Measurements from ENCODE around the gene NDN. TPM values are rescaled to one million over a fixed set of nuclear protein-coding genes. Genes with fewer than 3 reads are reported as not detected.

The NDN gene
- total RNA-seq, 3 donors from 2014 or later (not counting 1 experiment from before 2014, with no cell fraction given): 0.23 to 0.29 TPM; not detected in 1

DNA sequence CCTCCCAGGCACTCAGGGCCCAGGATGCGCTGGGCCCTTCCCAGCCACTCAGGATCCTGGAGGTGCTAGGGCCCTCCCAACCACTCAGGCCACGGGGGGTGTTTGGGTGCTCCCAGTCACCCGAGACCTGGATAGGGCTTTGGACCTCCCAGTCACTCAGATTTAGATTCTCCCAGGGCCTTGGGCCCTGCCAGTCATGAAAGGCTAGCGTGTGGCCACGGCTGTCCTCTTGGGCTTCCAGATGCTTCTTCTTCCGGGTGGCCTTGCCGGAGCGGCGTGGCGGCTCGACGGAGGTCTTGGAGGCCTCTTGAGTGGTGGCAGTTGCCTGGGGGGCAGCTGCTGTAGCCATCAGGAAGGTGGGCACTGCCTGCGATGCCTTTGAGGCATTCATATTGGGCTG lies 42.3 kb downstream of the NDN start:
- Histone ChIP-seq H3K9me3 (ENCODE audit: control insufficient read depth, insufficient read depth, low read length) (no peaks in the 10 kb centered on the region), H3K36me3 (ENCODE audit: control insufficient read depth, insufficient read depth, low read length) (no peaks in the 10 kb centered on the region), H3K4me3 (ENCODE audit: low read length) (no peak overlapping the region), H3K27me3 (ENCODE audit: control insufficient read depth, insufficient read depth, low read length) (no peaks in the 10 kb centered on the region), H3K4me1 (ENCODE audit: control insufficient read depth, insufficient read depth, low read length) (no peaks in the 10 kb centered on the region), H3K27ac (ENCODE audit: low read length) (no peak overlapping the region)
- ATAC-seq: no peak
- TF ChIP-seq, protein P1, sequence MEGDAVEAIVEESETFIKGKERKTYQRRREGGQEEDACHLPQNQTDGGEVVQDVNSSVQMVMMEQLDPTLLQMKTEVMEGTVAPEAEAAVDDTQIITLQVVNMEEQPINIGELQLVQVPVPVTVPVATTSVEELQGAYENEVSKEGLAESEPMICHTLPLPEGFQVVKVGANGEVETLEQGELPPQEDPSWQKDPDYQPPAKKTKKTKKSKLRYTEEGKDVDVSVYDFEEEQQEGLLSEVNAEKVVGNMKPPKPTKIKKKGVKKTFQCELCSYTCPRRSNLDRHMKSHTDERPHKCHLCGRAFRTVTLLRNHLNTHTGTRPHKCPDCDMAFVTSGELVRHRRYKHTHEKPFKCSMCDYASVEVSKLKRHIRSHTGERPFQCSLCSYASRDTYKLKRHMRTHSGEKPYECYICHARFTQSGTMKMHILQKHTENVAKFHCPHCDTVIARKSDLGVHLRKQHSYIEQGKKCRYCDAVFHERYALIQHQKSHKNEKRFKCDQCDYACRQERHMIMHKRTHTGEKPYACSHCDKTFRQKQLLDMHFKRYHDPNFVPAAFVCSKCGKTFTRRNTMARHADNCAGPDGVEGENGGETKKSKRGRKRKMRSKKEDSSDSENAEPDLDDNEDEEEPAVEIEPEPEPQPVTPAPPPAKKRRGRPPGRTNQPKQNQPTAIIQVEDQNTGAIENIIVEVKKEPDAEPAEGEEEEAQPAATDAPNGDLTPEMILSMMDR (IDR thresholded peaks at IDR 0.05): no peak
- H3K4me3 Mint-ChIP-seq: no peak overlapping the region
- no peaks in the 10 kb centered on the region for H3K4me1 Mint-ChIP-seq
- H3K27ac Mint-ChIP-seq: no peak overlapping the region
- H3K9me3 Mint-ChIP-seq: no peaks in the 10 kb centered on the region
- no peak for DNase-seq
- intact Hi-C loops (cut with micrococcal nuclease): loop anchor here (5.0 kb wide), 2 partner anchors 53 to 1857 kb away; no protein-coding TSS in a partner anchor
- H3K36me3 Mint-ChIP-seq: no peaks in the 10 kb centered on the region
- peaks cover 0 to 9% of the 10 kb centered on the region in 2 donors for H3K27me3 Mint-ChIP-seq (ENCODE audit: low read depth in 2 of 2)
- 86% methylated on average over 13 of the region's 13 CpGs for WGBS (ENCODE audit: insufficient coverage)

DNA sequence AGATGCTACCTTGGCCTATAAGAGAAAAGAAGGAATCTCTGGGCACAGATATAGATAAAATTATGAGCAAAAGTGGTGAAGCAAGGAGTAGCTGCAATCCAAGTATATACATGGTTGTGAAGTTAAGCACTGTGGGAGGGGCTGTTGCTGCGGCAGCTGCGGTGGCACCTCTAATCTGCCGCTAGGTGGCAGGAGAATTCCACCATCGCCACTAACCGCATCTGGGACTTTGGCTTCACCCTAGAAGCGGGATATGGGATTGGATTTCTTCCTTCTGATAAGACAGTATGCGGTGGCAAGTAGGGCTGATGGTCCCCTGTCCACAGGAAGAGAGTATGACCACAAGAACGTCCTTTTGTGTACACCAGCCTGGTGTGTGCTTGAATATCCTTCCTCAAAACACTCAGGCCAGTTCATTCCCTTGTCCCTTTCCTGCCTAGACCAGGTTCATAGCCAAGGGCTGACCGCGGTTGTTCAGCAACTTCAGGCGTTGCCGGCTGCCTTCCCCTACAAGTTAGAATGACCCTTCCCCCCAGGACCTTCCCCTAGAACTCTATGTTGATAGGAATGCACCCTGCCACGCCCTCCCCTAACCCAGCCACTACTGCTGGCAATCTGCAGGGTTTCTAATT lies 44.6 kb downstream of the NDN start:
- Mint-ChIP-seq H3K27ac (no peak overlapping the region), H3K4me3 (no peak overlapping the region), H3K4me1 (no peaks in the 10 kb centered on the region), H3K36me3 (no peaks in the 10 kb centered on the region), H3K27me3 (ENCODE audit: low read depth in 2 of 2) (peaks cover 0 to 3% of the 10 kb centered on the region in 2 donors), H3K9me3 (no peaks in the 10 kb centered on the region)
- Histone ChIP-seq H3K9me3 (ENCODE audit: control insufficient read depth, insufficient read depth, low read length) (no peaks in the 10 kb centered on the region), H3K27ac (ENCODE audit: low read length) (no peak overlapping the region), H3K4me3 (ENCODE audit: low read length) (no peak overlapping the region), H3K36me3 (ENCODE audit: control insufficient read depth, insufficient read depth, low read length) (no peaks in the 10 kb centered on the region), H3K4me1 (ENCODE audit: control insufficient read depth, insufficient read depth, low read length) (no peaks in the 10 kb centered on the region), H3K27me3 (ENCODE audit: control insufficient read depth, insufficient read depth, low read length) (no peaks in the 10 kb centered on the region)
- 20% methylated on average over 13 of the region's 13 CpGs for WGBS (ENCODE audit: insufficient coverage)
- TF ChIP-seq, protein P1 (IDR thresholded peaks at IDR 0.05): peak; percentile 39
- intact Hi-C loops (cut with micrococcal nuclease): loop anchor here (5.0 kb wide), 2 partner anchors 50 to 1860 kb away; no protein-coding TSS in a partner anchor
- ATAC-seq (peak in 1 of 3 donors; percentile 52), DNase-seq (peak in 1 of 2 donors; percentile 55)

Other genes with a start within 250 kb of the NDN start
- gene GOLGA6L2, start 240.1 kb downstream of the NDN start, total RNA-seq: not detected
- gene MKRN3, start 121.6 kb downstream of the NDN start, total RNA-seq: 1 to 10 TPM in 2 of 3 donors, under 1 TPM in 1; 0.30 to 4.7 (median 1.8) TPM
- not detected for gene MAGEL2, start 39.4 kb downstream of the NDN start, total RNA-seq